ENCODE data around the gene RASA2. TPM values are rescaled to one million over a fixed set of nuclear protein-coding genes. Genes with fewer than 3 reads are reported as not detected.

The RASA2 gene
- polyA plus RNA-seq, 1 donor = 9.8 TPM

- no peak for DNase-seq (ENCODE audit: low read depth)
Observed at GRCh38 chr3:141644931-141645330, 158.1 kb downstream of the RASA2 start.

DNA sequence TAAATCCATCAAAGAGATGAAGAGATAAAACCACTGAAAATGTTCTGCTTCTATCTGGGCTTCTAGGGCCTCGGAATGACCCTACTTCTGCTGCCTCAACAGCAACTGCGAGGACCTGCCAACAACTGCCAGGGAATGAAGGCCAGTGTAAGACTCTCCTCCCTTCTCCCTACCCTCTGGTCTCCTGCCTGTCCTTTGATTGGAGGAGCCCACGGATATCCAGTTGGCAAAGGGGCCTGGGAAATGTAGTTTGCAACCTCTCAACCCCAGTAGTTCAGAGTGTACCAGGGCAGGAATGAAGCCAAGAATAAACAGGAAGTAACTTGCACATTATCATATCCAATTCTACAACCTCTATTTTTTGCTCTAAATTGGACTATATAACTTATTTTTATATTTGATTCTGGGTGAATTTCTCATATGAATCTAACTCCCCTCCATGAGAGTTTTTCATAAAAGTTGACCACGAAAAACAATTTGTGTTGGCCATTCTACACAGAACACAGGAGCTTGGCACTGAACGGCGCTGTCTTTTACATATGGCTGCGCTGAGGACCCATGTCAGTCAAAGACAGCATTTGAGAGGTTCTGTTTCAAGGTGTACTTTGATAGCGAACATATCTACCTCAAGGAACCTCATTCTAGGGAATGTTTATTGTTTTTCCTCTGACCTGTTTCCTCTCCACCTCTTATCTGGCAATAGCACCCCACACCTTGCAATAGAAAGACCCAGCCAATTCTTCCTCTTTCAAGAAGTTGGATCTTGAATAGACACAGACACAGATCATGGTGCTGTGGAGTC, 160.1 kb downstream of the RASA2 start:
- DNase-seq (ENCODE audit: low read depth) = no peak

GRCh38 chr3:141647562-141647915, 160.7 kb downstream of the RASA2 start:
- no peak for DNase-seq (ENCODE audit: low read depth)

DNA sequence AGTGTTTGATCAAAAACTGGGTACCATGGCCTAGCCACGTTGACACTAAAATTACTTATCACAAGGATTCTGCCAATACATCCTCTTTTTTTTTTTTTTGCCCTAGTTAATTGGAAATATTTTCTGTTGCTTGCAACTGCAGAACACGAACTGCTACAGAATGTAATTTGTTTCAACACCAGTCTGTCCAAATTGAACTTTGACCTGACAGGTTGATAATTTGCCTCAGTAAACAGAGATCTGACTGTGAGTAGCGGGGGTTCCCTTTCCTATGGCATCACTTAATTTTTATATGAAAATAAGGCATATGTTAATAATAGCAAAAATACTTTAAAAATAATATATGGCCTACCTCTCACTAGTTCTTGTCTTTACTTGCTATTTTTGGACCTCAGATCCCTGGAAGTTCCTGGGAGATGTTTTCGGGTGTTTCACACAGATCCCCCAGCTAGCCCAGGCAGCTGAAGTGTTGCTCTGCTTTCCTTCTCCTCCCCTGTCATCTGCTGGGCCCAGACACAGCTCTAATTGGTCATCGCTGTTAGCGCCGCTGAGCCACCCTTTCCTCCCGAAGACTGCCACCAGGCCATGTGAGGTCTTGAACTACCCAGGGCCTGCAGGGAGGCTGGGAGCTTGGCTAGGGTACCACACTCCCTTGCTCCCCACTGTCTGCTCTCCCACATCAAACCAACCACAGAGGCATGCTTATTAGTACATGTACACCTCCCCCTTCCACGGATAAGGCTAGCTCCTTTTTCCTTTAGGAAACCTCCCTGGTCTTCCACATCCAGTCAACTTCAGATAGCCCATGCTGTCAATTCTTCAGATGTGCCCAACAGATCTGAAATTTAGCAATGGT, 161.5 kb downstream of the RASA2 start:
- DNase-seq (ENCODE audit: low read depth) = no peak

DNA sequence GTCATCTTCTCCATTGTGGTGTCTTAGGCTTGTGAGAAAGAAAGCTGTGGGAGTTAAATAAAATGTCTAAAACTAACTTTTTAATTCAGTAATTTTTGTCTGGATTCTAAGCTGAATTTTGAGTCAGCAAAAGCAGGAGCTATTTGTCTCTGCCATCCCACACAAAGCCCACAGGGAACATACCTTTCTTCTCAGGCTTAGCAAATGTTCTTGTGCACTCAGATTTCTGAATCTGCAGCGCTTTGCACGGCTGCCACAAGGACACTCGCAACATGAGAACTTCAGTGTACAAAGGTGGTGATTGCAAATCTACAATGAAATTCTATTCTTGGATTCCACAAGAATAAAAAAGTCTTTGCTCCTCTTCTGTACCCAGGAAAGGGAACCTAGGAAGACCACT, 163.0 kb downstream of the RASA2 start:
- no peak for DNase-seq (ENCODE audit: low read depth)

DNA sequence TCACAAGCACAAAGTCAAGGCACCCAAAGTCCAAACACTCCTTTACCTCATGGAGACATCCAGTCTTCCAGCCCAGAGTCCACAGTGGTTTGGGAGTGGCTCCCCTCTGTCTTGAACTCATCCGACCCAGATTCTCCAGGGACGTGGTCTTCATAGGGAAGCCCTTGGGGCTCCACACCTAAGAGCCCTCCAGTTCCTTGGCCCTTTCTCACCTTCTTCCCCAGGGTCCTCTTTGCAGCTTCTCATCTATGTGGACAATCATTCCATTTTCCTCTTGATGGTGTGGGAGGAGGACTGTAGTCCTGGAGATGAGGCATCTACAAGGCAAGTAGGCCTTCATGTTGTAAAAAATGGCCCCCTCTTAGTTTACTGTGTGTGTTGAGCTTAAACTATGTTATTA, 164.0 kb downstream of the RASA2 start:
- DNase-seq (ENCODE audit: low read depth) = no peak

GRCh38 chr3:141651409-141651808, 164.6 kb downstream of the RASA2 start:
- DNase-seq (ENCODE audit: low read depth) = no peak

DNA sequence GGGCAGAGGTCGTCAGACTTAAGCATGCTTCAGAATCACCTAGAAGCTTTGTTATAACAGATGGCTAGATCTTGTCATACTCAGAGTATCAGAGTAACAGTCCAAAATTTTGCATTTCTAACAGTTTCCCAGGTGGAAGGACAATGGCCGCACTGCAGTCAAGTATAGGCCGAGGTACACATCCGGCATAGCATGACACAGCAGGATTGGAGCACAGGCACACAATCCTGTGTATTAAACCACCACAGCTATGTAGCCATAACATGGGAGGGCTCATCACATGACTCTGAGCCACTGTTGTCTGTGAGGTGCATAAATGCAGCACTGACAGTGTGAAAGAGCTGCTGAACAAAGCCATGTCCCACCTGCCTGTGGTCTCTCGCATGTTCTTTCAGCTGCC, 165.5 kb downstream of the RASA2 start:
- DNase-seq (ENCODE audit: low read depth) = no peak

- DNase-seq (ENCODE audit: low read depth) = no peak
Observed at GRCh38 chr3:141653847-141654246, 167.0 kb downstream of the RASA2 start.

- DNase-seq (ENCODE audit: low read depth) = no peak
Observed at GRCh38 chr3:141655801-141656200, 169.0 kb downstream of the RASA2 start.

- DNase-seq (ENCODE audit: low read depth) = no peak
Observed at GRCh38 chr3:141656771-141657170, 169.9 kb downstream of the RASA2 start.

GRCh38 chr3:141657516-141657915, 170.7 kb downstream of the RASA2 start:
- no peak for DNase-seq (ENCODE audit: low read depth)

DNA sequence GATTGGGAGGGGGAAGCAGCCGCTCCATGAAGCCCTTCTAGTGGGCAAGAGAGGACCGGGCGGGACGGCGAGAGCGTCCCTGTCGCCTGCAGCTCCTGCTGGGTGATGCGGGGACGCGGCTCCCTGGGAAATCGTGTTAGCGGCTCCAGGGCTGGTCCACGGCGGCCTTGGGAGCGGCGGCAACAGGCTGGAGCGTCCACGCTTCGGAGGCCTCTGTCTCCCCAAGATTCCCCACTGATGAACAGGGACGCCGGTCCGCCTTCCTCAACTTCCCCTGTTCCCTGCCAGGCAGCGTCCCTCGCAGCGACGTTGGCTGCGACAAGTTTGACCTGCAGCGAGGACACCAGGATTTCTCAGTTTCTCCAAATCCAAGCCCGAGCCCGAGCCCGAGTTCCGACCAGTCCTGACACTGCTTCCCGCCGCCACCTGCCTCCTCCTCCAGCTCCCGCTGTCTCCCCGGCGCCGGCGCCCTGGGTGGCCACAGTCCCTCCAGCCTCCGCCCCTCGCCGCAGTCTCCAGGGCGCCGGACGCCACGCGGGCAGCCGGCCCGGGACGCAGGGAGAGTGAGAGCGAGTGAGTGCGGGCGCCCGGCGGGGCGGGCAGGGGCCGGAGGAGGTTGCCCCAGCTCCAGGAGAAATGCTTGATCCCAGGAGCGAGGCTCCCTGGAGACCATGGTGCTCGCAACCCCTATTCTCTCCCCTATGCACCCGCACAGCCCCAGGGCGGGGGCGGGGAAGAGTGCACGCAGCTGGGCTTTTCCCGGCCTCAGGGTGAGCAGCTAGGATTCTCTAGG, 173.2 kb downstream of the RASA2 start:
- no peak for DNase-seq (ENCODE audit: low read depth)

DNA sequence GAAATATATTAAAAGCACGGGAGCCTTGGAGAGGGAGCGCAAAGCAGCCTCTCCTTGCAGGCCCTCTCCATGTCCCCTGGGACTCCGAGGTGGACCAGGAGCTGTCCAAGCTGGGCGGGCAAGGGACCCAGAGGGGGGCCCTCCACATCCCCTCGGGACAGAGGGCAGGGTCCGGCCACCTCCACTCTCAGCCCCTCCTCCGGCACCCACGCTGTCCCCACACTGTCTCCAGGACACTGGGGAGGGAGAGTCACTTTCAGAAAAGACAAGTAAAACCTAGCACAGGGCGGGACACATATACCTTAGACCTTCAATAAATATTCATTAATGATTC, 173.8 kb downstream of the RASA2 start:
- DNase-seq (ENCODE audit: low read depth) = no peak

DNA sequence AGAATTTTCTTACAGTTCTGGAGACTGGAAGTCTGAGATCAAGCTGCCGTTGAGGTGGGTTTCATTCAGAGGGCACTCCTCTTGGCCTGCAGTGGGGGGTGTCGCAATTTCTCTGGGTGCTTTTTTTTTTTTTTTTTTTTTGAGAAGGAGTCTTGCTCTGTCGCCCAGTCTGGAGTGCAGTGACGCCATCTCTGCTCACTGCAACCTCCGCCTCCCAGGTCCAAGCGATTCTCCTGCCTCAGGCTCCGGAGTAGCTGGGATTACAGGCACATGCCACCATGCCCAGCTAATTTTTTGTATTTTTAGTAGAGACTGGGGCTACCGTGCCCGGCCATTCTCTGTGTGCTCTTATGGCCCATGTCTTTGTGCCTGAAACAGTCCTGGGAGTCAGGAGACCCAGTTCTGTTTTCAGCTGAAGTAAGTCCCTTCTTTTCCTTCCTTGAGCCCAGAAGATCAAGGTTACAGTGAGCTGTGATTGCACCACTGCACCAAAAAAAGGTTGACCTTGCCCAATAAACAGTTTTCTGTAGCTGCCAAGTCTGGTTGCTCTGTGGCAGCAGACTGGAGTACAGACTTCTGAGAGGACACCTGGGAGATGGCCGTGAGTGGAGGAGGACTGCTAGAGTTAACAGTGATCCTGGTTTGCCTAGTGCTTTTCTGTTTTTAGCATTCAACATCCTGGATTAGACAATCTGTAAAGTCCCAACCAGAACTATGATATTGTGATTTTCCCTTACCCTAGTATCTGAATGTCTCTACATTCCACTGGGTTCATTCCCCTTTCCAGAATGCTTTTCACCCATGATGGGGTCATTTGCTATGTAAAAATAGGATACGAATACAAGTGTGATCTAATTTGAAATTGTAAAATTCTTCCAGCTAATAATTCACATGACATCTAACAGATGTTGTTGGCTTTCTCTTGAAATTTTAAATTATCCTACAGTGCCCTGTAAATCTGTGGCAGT, 174.7 kb downstream of the RASA2 start:
- DNase-seq (ENCODE audit: low read depth) = no peak

GRCh38 chr3:141663993-141664392, 177.2 kb downstream of the RASA2 start:
- DNase-seq (ENCODE audit: low read depth) = no peak

Other genes with a start within 250 kb of the RASA2 start
- gene ZBTB38, start 118.5 kb upstream of the RASA2 start, polyA plus RNA-seq (ENCODE audit: insufficient read length) = 16.7 TPM